Heart left ventricle (tissue), 16 donors: ENCODE results near the gene TBCD. TPM values are rescaled to one million over a fixed set of nuclear protein-coding genes. Genes with fewer than 3 reads are reported as not detected.

Experiments
- ATAC-seq, 4 donors: fragments of 200-7000 bp; cut with Tn5 transposase; one replicate each; pipeline ENCODE4 v1.9.1; 2020 to 2022; ENCODE audit warnings: moderate library complexity in 4 of 4, mild to moderate bottlenecking in 3 of 4, moderate number of reproducible peaks in 1 of 4
- DNase-seq, 5 donors: peaks; one replicate each; pipeline ENCODE4 v3.0.0-alpha.2; 2020
- H3K27ac ChIP-seq, 12 donors: fragments of 200-600 bp; sonication (generic) in 4 of 12; one replicate each; pipeline versions ENCODE4 v1.5.0 to v1.8.0; 2016 to 2022; ENCODE audit warnings: mild to moderate bottlenecking in 2 of 12
- H3K27me3 ChIP-seq, 9 donors: fragments of 200-600 bp; sonication (generic) in 2 of 9; one replicate each; pipeline versions ENCODE4 v1.5.1 to v1.8.0; 2016 to 2022; ENCODE audit warnings: mild to moderate bottlenecking in 3 of 9
- H3K36me3 ChIP-seq, 9 donors: fragments of 200-600 bp; sonication (generic) in 2 of 9; one replicate each; pipeline versions ENCODE4 v1.5.0 to v1.8.0; 2018 to 2022; ENCODE audit warnings: mild to moderate bottlenecking in 2 of 9
- H3K4me1 ChIP-seq, 12 donors: fragments of 200-600 bp; sonication (generic) in 4 of 12; one replicate each; pipeline versions ENCODE4 v1.5.0 to v1.8.0; 2016 to 2022; ENCODE audit warnings: mild to moderate bottlenecking in 3 of 12
- H3K4me3 ChIP-seq, 12 donors: fragments of 200-600 bp; sonication (generic) in 4 of 12; one replicate each; pipeline versions ENCODE4 v1.5.0 to v1.8.0; 2017 to 2022; ENCODE audit warnings: mild to moderate bottlenecking in 9 of 12, moderate library complexity in 4 of 12
- H3K9me3 ChIP-seq, 12 donors: fragments of 200-600 bp; sonication (generic) in 4 of 12; one replicate each; pipeline versions ENCODE4 v1.5.0 to v1.8.0; 2016 to 2022; ENCODE audit warnings: mild to moderate bottlenecking in 1 of 12
- CTCF ChIP-seq, 12 donors: fragments of 200-600 bp; sonication (generic) in 4 of 12; IDR thresholded peaks; one replicate each; pipeline versions ENCODE4 v1.5.0 to v1.8.0; 2018 to 2022; ENCODE audit warnings: antibody characterized with exemption in 12 of 12, mild to moderate bottlenecking in 5 of 12
- POLR2A ChIP-seq, 2 donors: fragments of 450-650 bp; IDR thresholded peaks; one replicate each; pipeline ENCODE4 v1.6.1; 2017; ENCODE audit warnings: antibody characterized with exemption in 2 of 2, mild to moderate bottlenecking in 2 of 2, moderate library complexity in 2 of 2
- WGBS, 4 donors: extraction: QIAGEN DNeasy Blood & Tissue Kit in 2 of 4; methylation state at CpG; one replicate each; pipeline versions ENCODE4 v1.1.5 to v1.1.7; 2013 to 2018; 5-methylcytosine and 5-hydroxymethylcytosine counted together
- intact Hi-C, 10 donors: fragments of 100-400 bp; cut with DNase I; formaldehyde crosslinking; loops; one replicate each; pipeline versions ENCODE4 v1.11.1 to v1.14.2; 2022
- polyA plus RNA-seq, 2 donors: library from polyadenylated mRNA; stranded (reverse); fragments of 200-250 nt; gene quantifications; one replicate each; pipeline ENCODE4 v1.2.3, GENCODE V29; 2013
- total RNA-seq, 9 donors: library from RNA; depleted of rRNA in 2 of 9; stranded (reverse); fragments of >200 nt in 2 of 9; fragmentation: NEBNext Ultra II Directional in 3 of 9; extraction: Animal tissue kit (Norgen Biotek cat#: 25700) in 3 of 9; gene quantifications; one replicate each; pipeline versions ENCODE4 v1.1.0 to v1.2.4, GENCODE V29; 2016 to 2023
- donor health status: ischemic (EF 13 %, LVEDD 7.1; RV severe dilation, severe dysfunction).
- donor health status: healthy with polysubstance abuse.
- donor health status: DM: no; HTN: yes; CAD: no.
- donor health status: DM: no; HTN: no; CAD: no.
- donor health status: ischemic (EF 25% LVEDD 6.9; RV normal size, moderate dysfunction).
- donor health status: ischemic (EF 25% LVEDD 5.7; RV mildly dilated, moderate dysfunction).
- donor health status: healthy.
- donor health status: DM: yes; HTN: yes; CAD: no.
- donor health status: ischemic (EF 35%, LVEDD 5.7; RV mildly dilated, moderate dysfunction).
- donor health status: nonischemic (EF 11% LVEDD 7.7; RV severe dilation, severe dysfunction).
- donor health status: DM: yes; HTN: yes; CAD: no.
- donor health status: PGD.
- donor health status: ischemic (EF 29% LVEDD 5.4; RV normal size, mild dysfunction).
- donor health status: nonischemic (EF 23%, LVEDD 6.1; RV moderate dilation, normal function).

Gene TBCD
- total and polyA plus RNA-seq, 11 donors, result 36.9 to 98.4 (median 58.5) TPM

- Histone ChIP-seq H3K27ac (peak overlapping the region in 3 of 12 donors; percentile 9 to 32 (median 24)), H3K4me1 (peaks cover 0 to 4% (median 0%) of the 10 kb centered on the region in 12 donors), H3K36me3 (peaks cover 0 to 45% (median 28%) of the 10 kb centered on the region in 9 donors), H3K27me3 (no peaks in the 10 kb centered on the region), H3K9me3 (peaks cover 0 to 21% (median 8%) of the 10 kb centered on the region in 12 donors), H3K4me3 (no peak overlapping the region)
- no peak for TF ChIP-seq POLR2A (IDR thresholded peaks at IDR 0.05)
- no peak for TF ChIP-seq CTCF (IDR thresholded peaks at IDR 0.05)
- peak in 1 of 5 donors; percentile 6 for DNase-seq
- ATAC-seq, result no peak
- intact Hi-C loops, result no loop called here
- WGBS, 4 donors, result 92 to 97% (median 93%) methylated on average over 5 of the region's 5 CpGs
These were observed 68.7 kb downstream of the TBCD start for GRCh38 chr17:82820278-82821251.

DNA sequence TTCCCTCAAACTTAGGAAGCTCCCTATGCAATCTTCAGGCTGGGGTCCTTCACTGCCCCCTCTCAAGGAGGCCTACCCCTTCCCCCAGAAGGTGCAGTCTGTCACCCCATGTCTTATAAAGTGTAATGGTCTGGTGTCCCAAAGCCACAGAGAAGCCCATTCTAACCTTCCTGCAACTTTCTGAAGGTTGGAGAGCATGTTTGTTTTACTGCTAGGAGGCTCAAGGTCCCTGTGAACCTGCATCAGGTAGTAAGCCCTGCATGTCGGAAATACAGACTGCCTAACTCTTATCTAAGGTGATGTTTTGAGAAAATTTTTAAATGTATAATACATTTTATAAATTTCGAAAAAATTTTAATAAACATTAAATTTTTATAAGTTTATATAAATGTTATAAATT is 69.7 kb downstream of the TBCD start:
- Histone ChIP-seq H3K27me3 (no peaks in the 10 kb centered on the region), H3K4me3 (no peak overlapping the region), H3K9me3 (peaks cover 0 to 21% (median 8%) of the 10 kb centered on the region in 12 donors), H3K4me1 (peaks cover 0 to 4% (median 0%) of the 10 kb centered on the region in 12 donors), H3K36me3 (peaks cover 0 to 36% (median 20%) of the 10 kb centered on the region in 9 donors), H3K27ac (peak overlapping the region in 3 of 12 donors; percentile 9 to 32 (median 24))
- TF ChIP-seq POLR2A (IDR thresholded peaks at IDR 0.05) (no peak), CTCF (IDR thresholded peaks at IDR 0.05) (no peak)
- DNase-seq, result no peak
- ATAC-seq, result no peak
- 92 to 97% (median 96%) methylated on average over 2 of the region's 2 CpGs for WGBS, 4 donors
- intact Hi-C loops, result no loop called here

- Histone ChIP-seq H3K27ac (no peak overlapping the region), H3K4me1 (peaks cover 0 to 4% (median 0%) of the 10 kb centered on the region in 12 donors), H3K4me3 (no peak overlapping the region), H3K9me3 (peaks cover 0 to 21% (median 8%) of the 10 kb centered on the region in 12 donors), H3K27me3 (no peaks in the 10 kb centered on the region), H3K36me3 (peaks cover 0 to 33% (median 15%) of the 10 kb centered on the region in 9 donors)
- ATAC-seq (no peak), DNase-seq (peak in 2 of 5 donors; percentile 15 to 28)
- 90 to 94% (median 93%) methylated on average over 16 of the region's 16 CpGs for WGBS, 4 donors
- TF ChIP-seq POLR2A (IDR thresholded peaks at IDR 0.05) (no peak), CTCF (IDR thresholded peaks at IDR 0.05) (no peak)
- intact Hi-C loops, result no loop called here
These were observed 70.4 kb downstream of the TBCD start for GRCh38 chr17:82822281-82822680.

GRCh38 chr17:82823004-82823403 is 71.1 kb downstream of the TBCD start:
- DNase-seq, result peak in 2 of 5 donors; percentile 24 to 48
- intact Hi-C loops, result no loop called here
- Histone ChIP-seq H3K9me3 (peaks cover 0 to 21% (median 8%) of the 10 kb centered on the region in 12 donors), H3K4me3 (no peak overlapping the region), H3K27me3 (no peaks in the 10 kb centered on the region), H3K27ac (peak overlapping the region in 5 of 12 donors; percentile 19 to 49 (median 33)), H3K36me3 (peaks cover 0 to 30% (median 10%) of the 10 kb centered on the region in 9 donors), H3K4me1 (peaks cover 0 to 4% (median 0%) of the 10 kb centered on the region in 12 donors)
- WGBS, 4 donors, result 77 to 83% (median 79%) methylated on average over 5 of the region's 5 CpGs
- peak in 3 of 4 donors; percentile 13 to 79 (median 66) for ATAC-seq
- TF ChIP-seq CTCF (IDR thresholded peaks at IDR 0.05) (peak in 7 of 12 donors; percentile 7 to 31 (median 25)), POLR2A (IDR thresholded peaks at IDR 0.05) (no peak)
